H1 (cell line): ENCODE data around the gene CPEB1. TPM values are rescaled to one million over a fixed set of nuclear protein-coding genes. Genes with fewer than 3 reads are reported as not detected.

Experiments used
- RBBP5 ChIP-seq: IDR thresholded peaks from 2 replicates; pipeline ENCODE4 v1.7.1; 2012; ENCODE audit warnings: low read depth, mild to moderate bottlenecking, inconsistent platforms, low read length, moderate library complexity, borderline replicate concordance
- polyA plus RNA-seq, 7 experiments: library from polyadenylated mRNA; depleted of rRNA in 3 of 7; stranded (reverse) in 5 of 7; unstranded in 2 of 7; fragments of >200 nt in 5 of 7; fragments of 200-250 nt in 2 of 7; gene quantifications; 1 replicate in 5 of 7; 2 replicates in 1 of 7; 4 replicates in 1 of 7; pipeline versions ENCODE4 v1.2.1 to v1.2.3, GENCODE V29; 2011 to 2013; ENCODE audit warnings: missing spikeins in 2 of 7, mixed read lengths in 2 of 7
- total RNA-seq: library from RNA; stranded (reverse); fragmentation: NEBNext Ultra II Directional; extraction: Animal tissue kit (Norgen Biotek cat#: 25700); gene quantifications from 2 replicates; pipeline ENCODE4 v1.2.1, GENCODE V29; 2021
- TF ChIP-seq, protein P1 (sequence below): IDR thresholded peaks from 2 replicates; pipeline ENCODE4 v1.6.1; 2012; ENCODE audit warnings: inconsistent platforms

Gene CPEB1
- total and polyA plus RNA-seq, 2 of the 8 experiments (the other 6 are each of a cell fraction or from before 2014, with no cell fraction given), result 4.4 to 4.5 TPM

DNA sequence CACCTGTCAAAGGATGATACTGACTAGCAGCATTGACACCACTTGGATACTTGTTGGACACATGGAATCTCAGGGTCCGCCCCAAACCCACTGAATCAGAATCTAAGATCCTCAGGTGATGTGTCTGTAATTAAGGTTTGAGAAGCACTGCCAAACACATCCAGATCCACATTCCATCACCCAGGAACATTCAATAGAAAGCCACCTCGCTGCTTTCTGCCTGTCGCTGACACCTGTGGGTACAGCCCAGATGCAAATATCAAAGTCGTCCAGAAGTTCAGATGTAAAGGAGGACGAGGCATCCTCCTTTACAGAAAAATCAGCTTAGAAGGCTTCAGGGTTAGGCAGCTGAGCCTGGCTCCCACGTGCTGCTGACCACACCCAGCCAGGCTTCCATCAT, 101.7 kb downstream of the CPEB1 start (continued):
- TF ChIP-seq RBBP5, result no peak
- TF ChIP-seq, protein P1, sequence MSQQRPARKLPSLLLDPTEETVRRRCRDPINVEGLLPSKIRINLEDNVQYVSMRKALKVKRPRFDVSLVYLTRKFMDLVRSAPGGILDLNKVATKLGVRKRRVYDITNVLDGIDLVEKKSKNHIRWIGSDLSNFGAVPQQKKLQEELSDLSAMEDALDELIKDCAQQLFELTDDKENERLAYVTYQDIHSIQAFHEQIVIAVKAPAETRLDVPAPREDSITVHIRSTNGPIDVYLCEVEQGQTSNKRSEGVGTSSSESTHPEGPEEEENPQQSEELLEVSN, result no peak
